ENCODE measurements around the gene UCK2.

DNA sequence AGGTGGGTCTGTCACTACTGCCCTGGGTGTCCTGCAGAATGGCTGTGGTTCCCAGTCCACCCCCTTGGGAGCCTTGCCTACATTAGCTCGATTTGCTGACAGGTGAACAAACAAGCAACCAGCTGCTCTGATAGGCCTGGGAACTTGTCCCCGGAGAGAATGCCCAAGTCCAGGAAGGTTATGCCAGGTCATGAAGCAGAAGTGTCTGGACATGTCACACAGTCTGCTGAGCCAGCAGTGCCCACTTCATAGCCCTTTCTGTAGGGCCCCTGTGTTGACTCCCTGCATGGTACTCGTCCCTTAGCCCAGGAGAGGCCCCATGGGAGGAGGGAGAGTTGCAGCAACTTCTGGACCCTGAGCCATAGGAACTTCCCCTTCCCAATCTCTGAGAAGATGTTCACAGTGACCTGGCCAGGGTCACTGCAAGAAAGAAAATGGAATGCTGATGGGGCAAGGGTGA is 31.0 kb downstream of the UCK2 start:
- TF ChIP-seq, protein P1, sequence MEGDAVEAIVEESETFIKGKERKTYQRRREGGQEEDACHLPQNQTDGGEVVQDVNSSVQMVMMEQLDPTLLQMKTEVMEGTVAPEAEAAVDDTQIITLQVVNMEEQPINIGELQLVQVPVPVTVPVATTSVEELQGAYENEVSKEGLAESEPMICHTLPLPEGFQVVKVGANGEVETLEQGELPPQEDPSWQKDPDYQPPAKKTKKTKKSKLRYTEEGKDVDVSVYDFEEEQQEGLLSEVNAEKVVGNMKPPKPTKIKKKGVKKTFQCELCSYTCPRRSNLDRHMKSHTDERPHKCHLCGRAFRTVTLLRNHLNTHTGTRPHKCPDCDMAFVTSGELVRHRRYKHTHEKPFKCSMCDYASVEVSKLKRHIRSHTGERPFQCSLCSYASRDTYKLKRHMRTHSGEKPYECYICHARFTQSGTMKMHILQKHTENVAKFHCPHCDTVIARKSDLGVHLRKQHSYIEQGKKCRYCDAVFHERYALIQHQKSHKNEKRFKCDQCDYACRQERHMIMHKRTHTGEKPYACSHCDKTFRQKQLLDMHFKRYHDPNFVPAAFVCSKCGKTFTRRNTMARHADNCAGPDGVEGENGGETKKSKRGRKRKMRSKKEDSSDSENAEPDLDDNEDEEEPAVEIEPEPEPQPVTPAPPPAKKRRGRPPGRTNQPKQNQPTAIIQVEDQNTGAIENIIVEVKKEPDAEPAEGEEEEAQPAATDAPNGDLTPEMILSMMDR (IDR thresholded peaks at IDR 0.05; ENCODE audit: insufficient read depth, low read length), result no peak
- TF ChIP-seq, protein P2, sequence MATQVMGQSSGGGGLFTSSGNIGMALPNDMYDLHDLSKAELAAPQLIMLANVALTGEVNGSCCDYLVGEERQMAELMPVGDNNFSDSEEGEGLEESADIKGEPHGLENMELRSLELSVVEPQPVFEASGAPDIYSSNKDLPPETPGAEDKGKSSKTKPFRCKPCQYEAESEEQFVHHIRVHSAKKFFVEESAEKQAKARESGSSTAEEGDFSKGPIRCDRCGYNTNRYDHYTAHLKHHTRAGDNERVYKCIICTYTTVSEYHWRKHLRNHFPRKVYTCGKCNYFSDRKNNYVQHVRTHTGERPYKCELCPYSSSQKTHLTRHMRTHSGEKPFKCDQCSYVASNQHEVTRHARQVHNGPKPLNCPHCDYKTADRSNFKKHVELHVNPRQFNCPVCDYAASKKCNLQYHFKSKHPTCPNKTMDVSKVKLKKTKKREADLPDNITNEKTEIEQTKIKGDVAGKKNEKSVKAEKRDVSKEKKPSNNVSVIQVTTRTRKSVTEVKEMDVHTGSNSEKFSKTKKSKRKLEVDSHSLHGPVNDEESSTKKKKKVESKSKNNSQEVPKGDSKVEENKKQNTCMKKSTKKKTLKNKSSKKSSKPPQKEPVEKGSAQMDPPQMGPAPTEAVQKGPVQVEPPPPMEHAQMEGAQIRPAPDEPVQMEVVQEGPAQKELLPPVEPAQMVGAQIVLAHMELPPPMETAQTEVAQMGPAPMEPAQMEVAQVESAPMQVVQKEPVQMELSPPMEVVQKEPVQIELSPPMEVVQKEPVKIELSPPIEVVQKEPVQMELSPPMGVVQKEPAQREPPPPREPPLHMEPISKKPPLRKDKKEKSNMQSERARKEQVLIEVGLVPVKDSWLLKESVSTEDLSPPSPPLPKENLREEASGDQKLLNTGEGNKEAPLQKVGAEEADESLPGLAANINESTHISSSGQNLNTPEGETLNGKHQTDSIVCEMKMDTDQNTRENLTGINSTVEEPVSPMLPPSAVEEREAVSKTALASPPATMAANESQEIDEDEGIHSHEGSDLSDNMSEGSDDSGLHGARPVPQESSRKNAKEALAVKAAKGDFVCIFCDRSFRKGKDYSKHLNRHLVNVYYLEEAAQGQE (IDR thresholded peaks at IDR 0.05; ENCODE audit: insufficient replicate concordance, low read depth), result no peak
- no peak for TF ChIP-seq POLR2AphosphoS5 (IDR thresholded peaks at IDR 0.05; ENCODE audit: low read depth)
